ENCODE results near the gene ACTL6B. TPM values are rescaled to one million over a fixed set of nuclear protein-coding genes. Genes with fewer than 3 reads are reported as not detected.
A peak's percentile ranks its signal among the peaks of the same experiment; 100 is the strongest.

The ACTL6B gene
- total and polyA plus RNA-seq, 2 of the 8 experiments (the other 6 are each of a cell fraction or from before 2014, with no cell fraction given): 2.1 to 4.5 TPM

DNA sequence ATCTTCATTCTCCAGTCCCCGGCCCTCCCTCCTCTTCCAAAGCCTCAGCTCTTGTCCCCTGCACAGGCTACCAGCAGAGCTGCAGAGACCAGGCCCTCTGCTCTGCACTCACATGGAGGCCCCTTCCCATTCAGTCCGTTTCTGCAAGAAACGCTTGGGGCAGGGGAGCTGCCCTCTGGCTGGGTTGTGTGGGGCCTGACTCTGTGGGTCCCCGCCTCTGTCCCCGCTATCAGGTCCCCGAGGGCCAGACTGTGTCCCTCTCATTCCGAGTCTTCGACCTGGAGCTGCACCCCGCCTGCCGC, 52.6 kb downstream of the ACTL6B start:
- no peaks in the 10 kb centered on the region for H3K9me3 ChIP-seq (ENCODE audit: insufficient read depth in 2 of 2, low read depth in 1 of 2, low read length in 1 of 2)
- TF ChIP-seq TAF1 (IDR thresholded peaks at IDR 0.05; ENCODE audit: low read depth, low read length): no peak
- no peak for TF ChIP-seq JUN (IDR thresholded peaks at IDR 0.05; ENCODE audit: low read depth, low read length)
- TF ChIP-seq, protein P1, sequence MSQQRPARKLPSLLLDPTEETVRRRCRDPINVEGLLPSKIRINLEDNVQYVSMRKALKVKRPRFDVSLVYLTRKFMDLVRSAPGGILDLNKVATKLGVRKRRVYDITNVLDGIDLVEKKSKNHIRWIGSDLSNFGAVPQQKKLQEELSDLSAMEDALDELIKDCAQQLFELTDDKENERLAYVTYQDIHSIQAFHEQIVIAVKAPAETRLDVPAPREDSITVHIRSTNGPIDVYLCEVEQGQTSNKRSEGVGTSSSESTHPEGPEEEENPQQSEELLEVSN (IDR thresholded peaks at IDR 0.05): peak; percentile 74
- TF ChIP-seq RFX5 (IDR thresholded peaks at IDR 0.05; ENCODE audit: borderline replicate concordance, low read depth, low read length): no peak
- 0 out of 2 replicates have a peak, but pooled peaks have one; percentile 5 for TF ChIP-seq SP1 (IDR thresholded peaks at IDR 0.05; ENCODE audit: low read depth, low read length)
- TF ChIP-seq, protein P2, sequence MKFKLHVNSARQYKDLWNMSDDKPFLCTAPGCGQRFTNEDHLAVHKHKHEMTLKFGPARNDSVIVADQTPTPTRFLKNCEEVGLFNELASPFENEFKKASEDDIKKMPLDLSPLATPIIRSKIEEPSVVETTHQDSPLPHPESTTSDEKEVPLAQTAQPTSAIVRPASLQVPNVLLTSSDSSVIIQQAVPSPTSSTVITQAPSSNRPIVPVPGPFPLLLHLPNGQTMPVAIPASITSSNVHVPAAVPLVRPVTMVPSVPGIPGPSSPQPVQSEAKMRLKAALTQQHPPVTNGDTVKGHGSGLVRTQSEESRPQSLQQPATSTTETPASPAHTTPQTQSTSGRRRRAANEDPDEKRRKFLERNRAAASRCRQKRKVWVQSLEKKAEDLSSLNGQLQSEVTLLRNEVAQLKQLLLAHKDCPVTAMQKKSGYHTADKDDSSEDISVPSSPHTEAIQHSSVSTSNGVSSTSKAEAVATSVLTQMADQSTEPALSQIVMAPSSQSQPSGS (IDR thresholded peaks at IDR 0.05; ENCODE audit: low read length): no peak
- TF ChIP-seq CEBPB (IDR thresholded peaks at IDR 0.05; ENCODE audit: low read depth, low read length): no peak
- no peak for TF ChIP-seq NANOG (IDR thresholded peaks at IDR 0.05; ENCODE audit: insufficient read depth, low read depth, low read length, poor library complexity, severe bottlenecking)
- no peak for TF ChIP-seq CBX5 (IDR thresholded peaks at IDR 0.05; ENCODE audit: low read depth, low read length)
- TF ChIP-seq SP4 (IDR thresholded peaks at IDR 0.05; ENCODE audit: low read length): no peak; the same call in 1 of the 2 replicates
- TF ChIP-seq TAF7 (optimal IDR thresholded peaks at IDR 0.05; ENCODE audit: borderline replicate concordance, low read depth, low read length): peak; percentile 25
- peaks cover 0 to 6% of the 10 kb centered on the region in 2 experiments; a peak in 1 of 4 replicates for H3K79me2 ChIP-seq (ENCODE audit: control insufficient read depth in 1 of 2, insufficient read depth in 2 of 2, low read length in 2 of 2)
- no peak overlapping the region for H3K23ac ChIP-seq (ENCODE audit: insufficient read length)
- no peak overlapping the region for H2AFZ ChIP-seq (ENCODE audit: low read length)
- H3K27ac ChIP-seq (ENCODE audit: low read depth, low read length): peak overlapping the region; percentile 48; the same call in 1 of the 2 replicates
- H2BK5ac ChIP-seq (ENCODE audit: low read depth, low read length): peak overlapping the region; percentile 88; the same call in 1 of the 2 replicates
- ChIA-PET POLR2A (ENCODE audit: partially characterized antibody) (interaction anchor here (0.6 to 8.9 kb wide), 12 partner anchors 9 to 233 kb away, joined by 3 to 172 read pairs (median 6); partner anchors contain the start of genes FBXO24, LRCH4 and MOSPD3), CTCF (ENCODE audit: partially characterized antibody) (interaction anchor here (0.7 to 5.4 kb wide), 13 partner anchors 8 to 88 kb away, joined by 3 to 51 read pairs (median 5); partner anchors contain the start of genes FBXO24, GIGYF1 and MOSPD3)
- peak overlapping the region; percentile 85 for H4K8ac ChIP-seq (ENCODE audit: extremely low read depth, insufficient read depth, low read length)
- FAIRE-seq: no peak
- 3% methylated on average over 10 of the region's 10 CpGs; no CpG with 5 or more reads in 1 of the 2 experiments for WGBS, 2 experiments (ENCODE audit: extremely low coverage in 1 of 2, insufficient coverage in 1 of 2, insufficient read length in 1 of 2, insufficient replicate concordance in 2 of 2, low coverage in 1 of 2, low lambda C conversion rate in 2 of 2, missing lambda C conversion rate in 1 of 2)
- 0 out of 2 replicates have a peak, but pooled peaks cover 4% of the 10 kb centered on the region for H3K79me1 ChIP-seq (ENCODE audit: low read depth, low read length)
- peak overlapping the region; percentile 29 for H4K91ac ChIP-seq (replicated peaks; ENCODE audit: insufficient read length, low read length)
- H3K27me3 ChIP-seq (replicated peaks in 1 of 4; ENCODE audit: control insufficient read depth in 3 of 4, extremely low read depth in 1 of 4, insufficient read depth in 3 of 4, low read length in 3 of 4): peaks cover 0 to 10% (median 4%) of the 10 kb centered on the region in 4 experiments; a peak in 2 of 7 replicates
- H3K36me3 ChIP-seq (ENCODE audit: control insufficient read depth in 2 of 4, insufficient read depth in 4 of 4, low read length in 3 of 4): peaks cover 0 to 7% (median under 1%) of the 10 kb centered on the region in 4 experiments; a peak in 3 of 8 replicates
- peak overlapping the region; percentile 40; the same call in 1 of the 2 replicates for H2BK15ac ChIP-seq (ENCODE audit: low read length)
- H3K56ac ChIP-seq (replicated peaks; ENCODE audit: insufficient read length, low read depth, low read length): no peak overlapping the region
- H3K18ac ChIP-seq (ENCODE audit: extremely low read depth, low read length): peak overlapping the region; percentile 81
- no peaks in the 10 kb centered on the region for H4K20me1 ChIP-seq (replicated peaks in 1 of 2; ENCODE audit: control insufficient read depth in 1 of 2, insufficient read depth in 2 of 2, low read length in 2 of 2)
- peak overlapping the region in 3 of 4 experiments; percentile 45 to 79 (median 55); a peak in 3 of 7 replicates for H3K9ac ChIP-seq (replicated peaks in 1 of 4; ENCODE audit: extremely low read depth in 1 of 4, low read depth in 3 of 4, low read length in 3 of 4)
- H3K4ac ChIP-seq (replicated peaks; ENCODE audit: insufficient read length, low read depth, low read length): peak overlapping the region; percentile 66
- no peak for DNase-seq (ENCODE audit: low read depth in 1 of 2, low spot score in 2 of 2)
- peak overlapping the region; percentile 0 for H4K5ac ChIP-seq (ENCODE audit: insufficient read length, low read depth, low read length)
- no peak overlapping the region for H2BK120ac ChIP-seq (replicated peaks; ENCODE audit: low read depth, low read length)
- H3K23me2 ChIP-seq (ENCODE audit: low read depth, low read length): peaks cover 25% of the 10 kb centered on the region
- peak overlapping the region; percentile 68 to 82 (median 78) for H3K4me3 ChIP-seq (ENCODE audit: extremely low read depth in 1 of 4, insufficient read depth in 2 of 4, low read depth in 3 of 4, low read length in 4 of 4)
- peak overlapping the region; percentile 91 to 98 for H3K4me2 ChIP-seq (ENCODE audit: insufficient read depth in 1 of 2, low read depth in 2 of 2, low read length in 2 of 2)
- H2BK12ac ChIP-seq (ENCODE audit: low read depth, low read length): 0 out of 2 replicates have a peak overlapping the region, but pooled peaks have one; percentile 43
- no peak overlapping the region for H3K14ac ChIP-seq (ENCODE audit: insufficient read length)
- H2AK5ac ChIP-seq (ENCODE audit: low read depth, low read length): 0 out of 2 replicates have a peak overlapping the region, but pooled peaks have one; percentile 9
- peaks cover 0 to 31% (median 20%) of the 10 kb centered on the region in 4 experiments; a peak in 6 of 7 replicates for H3K4me1 ChIP-seq (replicated peaks in 1 of 4; ENCODE audit: control insufficient read depth in 3 of 4, insufficient read depth in 4 of 4, low read length in 3 of 4)
- H2BK20ac ChIP-seq (ENCODE audit: low read length): no peak overlapping the region

All from H1 (cell line).